ENCODE results near the gene MAD2L1BP.
"Not testable (repeated sequence)": the region's sequence is repeated elsewhere in the genome, so short reads cannot be mapped to it uniquely, and the experiment has no call there.

MAD2L1BP gene

GRCh38 chr6:43627008-43627825, 8.4 kb upstream of the MAD2L1BP start:
- peak; percentile 91 for DNase-seq (ENCODE audit: low spot score)

- DNase-seq (ENCODE audit: low spot score): peak; percentile 66
Observed at GRCh38 chr6:43628393-43629103, 7.1 kb upstream of the MAD2L1BP start.

DNA sequence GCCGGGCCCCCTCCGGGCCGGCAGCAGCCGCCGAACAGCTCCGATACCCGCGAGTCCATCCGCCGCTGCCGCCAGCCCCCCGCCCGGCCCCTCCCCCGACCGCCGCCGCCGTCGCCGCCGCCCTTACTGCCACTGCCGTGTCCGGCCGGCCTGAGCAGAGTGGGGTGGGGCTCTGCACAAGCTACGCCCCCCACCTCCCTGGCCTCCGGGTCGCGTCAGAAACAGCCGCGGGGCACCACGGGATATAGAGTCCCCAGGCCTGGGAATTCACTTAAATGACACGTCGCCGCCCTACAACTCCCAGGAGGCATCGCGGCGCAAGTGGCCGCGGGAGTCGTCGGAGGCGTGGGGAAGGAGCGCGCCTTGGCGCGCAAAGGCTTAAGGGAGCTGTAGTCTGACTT, 6.5 kb upstream of the MAD2L1BP start, which contains the start of gene GTPBP2:
TSS of gene GTPBP2 (minus strand) at position 161 of the 401 bp plus-strand sequence. CDS start at position 59, 102 bp downstream.
- peak; percentile 97 for DNase-seq (ENCODE audit: low spot score)

DNA sequence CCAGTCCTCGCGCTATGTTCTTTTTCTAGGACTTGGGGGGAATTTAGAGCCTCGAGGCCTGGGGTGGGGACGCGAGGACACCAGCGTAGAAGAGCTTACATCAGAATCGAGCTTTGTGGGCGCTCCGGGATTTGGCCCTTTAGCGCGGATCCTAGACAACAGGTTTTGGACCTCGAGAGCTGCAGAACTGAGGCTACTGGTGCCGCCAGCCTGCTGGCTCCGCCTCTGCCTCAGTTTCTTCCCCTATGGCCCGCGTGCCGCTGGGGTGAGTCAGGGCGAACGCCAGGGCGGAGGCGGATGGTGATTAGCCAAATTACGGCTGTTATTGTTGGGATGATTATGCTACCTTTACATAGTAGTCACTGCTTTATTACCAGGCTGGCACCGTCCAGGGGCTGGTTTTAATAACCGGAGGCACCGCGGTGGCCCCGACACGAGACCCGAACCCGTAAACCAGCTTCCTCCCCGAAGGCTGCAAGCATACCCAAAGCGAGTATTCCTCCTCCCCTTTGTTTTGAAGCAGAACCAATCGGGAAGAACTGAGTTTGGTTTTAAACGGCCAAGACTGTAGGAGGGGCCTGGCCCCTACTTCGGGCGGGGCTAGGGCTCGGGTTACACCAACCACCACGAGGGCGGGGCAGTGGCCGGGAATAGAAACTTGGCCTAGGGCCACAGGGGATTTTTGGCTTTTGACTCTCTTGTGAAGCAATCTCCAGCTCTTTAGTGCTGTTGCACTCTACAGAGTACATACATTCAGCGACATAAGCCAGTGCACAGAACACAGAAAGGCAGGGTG, 5.9 kb upstream of the MAD2L1BP start:
- peak; percentile 95 for DNase-seq (ENCODE audit: low spot score)

- no peak for DNase-seq (ENCODE audit: low spot score)
Observed at GRCh38 chr6:43630980-43631619, 4.5 kb upstream of the MAD2L1BP start.

- not testable (repeated sequence) for DNase-seq (ENCODE audit: low spot score)
Observed at GRCh38 chr6:43633002-43633401, 2.6 kb upstream of the MAD2L1BP start.

DNA sequence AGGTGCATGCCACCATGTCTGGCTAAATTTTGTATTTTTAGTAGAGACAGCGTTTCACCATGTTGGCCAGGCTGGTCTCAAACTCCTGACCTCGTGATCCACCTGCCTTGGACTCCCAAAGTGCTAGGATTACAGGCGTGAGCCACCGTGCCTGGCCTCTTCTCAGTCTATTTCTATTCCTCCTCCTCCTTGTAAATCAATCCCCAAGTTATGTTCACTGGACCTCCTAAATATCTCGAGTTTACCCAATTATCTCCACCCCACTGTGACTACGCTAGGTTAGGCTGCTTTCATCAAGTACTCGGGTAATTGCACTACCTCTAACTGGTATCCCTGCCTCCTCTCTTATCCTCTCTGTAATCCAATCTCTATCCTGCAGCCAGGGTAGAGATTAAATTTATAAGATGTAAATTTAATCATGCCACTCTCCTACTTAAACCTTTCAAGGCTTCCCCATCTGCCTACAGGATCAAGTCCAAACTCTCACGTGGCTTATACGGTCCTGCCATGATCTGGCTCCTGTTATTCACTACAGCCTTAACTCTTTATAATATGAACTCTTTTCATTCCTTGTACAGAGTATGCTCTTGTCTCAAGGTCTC, 837 bp upstream of the MAD2L1BP start:
- DNase-seq (ENCODE audit: low spot score): no peak

GRCh38 chr6:43636308-43636659, 644 bp downstream of the MAD2L1BP start:
- no peak for DNase-seq (ENCODE audit: low spot score)

DNA sequence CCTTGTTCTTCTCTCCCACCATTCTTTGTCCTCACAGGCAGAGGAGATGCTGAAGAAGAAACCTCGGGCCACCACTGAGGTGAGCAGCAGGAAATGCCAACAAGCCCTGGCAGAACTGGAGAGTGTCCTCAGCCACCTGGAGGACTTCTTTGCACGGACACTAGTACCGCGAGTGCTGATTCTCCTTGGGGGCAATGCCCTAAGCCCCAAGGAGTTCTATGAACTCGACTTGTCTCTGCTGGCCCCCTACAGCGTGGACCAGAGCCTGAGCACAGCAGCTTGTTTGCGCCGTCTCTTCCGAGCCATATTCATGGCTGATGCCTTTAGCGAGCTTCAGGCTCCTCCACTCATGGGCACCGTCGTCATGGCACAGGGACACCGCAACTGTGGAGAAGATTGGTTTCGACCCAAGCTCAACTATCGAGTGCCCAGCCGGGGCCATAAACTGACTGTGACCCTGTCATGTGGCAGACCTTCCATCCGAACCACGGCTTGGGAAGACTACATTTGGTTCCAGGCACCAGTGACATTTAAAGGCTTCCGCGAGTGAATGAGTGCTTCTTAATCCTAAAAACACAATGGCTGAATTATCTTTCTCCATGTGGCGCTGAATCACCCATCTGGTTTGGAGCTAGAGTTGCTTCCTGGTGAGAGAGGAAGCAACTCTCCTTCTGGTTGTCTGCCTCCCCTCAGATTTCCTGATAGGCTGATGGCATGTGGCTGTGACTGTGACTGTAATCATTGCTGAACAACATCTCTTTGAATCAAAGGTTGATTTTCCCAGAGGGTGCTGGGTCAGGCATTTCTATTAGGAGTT, 4.6 kb downstream of the MAD2L1BP start:
- no peak for DNase-seq (ENCODE audit: low spot score)

DNA sequence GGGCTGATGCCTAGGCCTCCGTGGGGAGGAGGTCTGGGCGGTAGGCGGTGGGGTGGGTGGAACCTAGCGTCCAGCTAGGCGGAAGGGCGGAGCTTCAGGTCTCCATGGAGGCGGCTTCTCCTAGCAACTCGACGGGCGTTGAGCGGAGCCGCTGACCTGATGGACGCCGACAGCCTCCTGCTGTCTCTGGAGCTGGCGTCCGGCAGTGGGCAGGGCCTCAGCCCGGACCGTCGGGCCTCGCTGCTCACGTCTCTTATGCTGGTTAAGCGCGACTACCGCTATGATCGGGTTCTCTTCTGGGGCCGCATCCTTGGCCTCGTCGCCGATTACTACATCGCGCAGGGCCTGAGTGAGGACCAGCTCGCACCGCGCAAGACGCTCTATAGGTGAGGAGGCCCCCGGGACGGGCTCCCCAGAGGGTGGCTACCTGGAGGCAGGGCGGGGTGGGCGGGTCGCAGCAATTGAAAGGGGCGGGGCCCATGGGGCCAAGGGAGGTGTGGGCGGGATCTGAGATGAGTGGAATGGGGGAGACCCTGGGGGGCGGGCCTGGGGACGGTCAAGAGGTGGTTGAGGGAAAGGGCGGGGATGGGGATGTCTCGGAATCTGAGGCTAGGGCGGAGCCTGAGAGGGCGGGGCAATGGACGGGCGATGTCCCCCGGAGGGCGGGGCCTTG, 9.4 kb downstream of the MAD2L1BP start, which contains the start of gene RSPH9:
TSS of gene RSPH9 (plus strand) at position 97 of the 673 bp plus-strand sequence. CDS start at position 160, 63 bp downstream.
- no peak for DNase-seq (ENCODE audit: low spot score)

GRCh38 chr6:43645613-43645964, 9.9 kb downstream of the MAD2L1BP start:
- no peak for DNase-seq (ENCODE audit: low spot score)

GRCh38 chr6:43647613-43648012, 12.0 kb downstream of the MAD2L1BP start:
- no peak for DNase-seq (ENCODE audit: low spot score)

DNA sequence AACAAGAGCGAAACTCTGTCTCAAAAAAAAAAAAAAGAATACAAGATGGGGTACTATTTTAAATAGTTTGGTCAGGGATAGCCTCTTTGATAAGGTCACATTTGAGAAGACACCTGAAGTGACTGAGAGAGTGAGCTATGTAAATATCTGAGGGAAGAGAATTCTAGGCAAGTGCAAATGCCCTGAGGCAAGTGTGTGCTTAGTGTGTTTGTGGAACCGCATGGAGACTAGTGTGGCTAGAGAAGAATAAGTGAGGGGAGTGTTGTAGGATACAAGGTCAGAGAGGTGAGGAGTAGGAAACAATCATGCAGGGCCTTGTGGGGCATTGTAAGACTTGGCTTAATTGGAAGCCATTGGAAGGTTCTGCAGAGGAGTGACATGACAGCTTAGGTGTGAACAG, 12.6 kb downstream of the MAD2L1BP start:
- no peak for DNase-seq (ENCODE audit: low spot score)

DNA sequence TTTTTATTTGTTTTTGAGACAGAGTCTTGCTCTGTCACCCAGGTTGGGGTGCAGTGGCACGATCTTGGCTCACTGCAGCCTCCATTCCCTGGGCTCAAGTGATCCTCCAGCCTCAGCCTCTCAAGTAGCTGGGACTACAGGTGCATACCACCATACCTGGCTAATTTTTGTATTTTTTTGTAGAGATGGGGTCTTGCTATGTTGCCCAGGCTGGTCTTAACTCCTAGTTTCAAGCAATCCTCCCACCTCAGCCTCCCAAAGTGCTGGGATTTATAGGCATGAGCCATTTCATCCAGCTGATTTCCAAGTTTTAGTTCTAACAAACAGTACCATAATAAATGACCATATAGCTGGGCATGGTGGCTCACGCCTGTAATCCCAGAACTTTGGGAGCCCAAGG, 17.2 kb downstream of the MAD2L1BP start:
- DNase-seq (ENCODE audit: low spot score): not testable (repeated sequence)

DNA sequence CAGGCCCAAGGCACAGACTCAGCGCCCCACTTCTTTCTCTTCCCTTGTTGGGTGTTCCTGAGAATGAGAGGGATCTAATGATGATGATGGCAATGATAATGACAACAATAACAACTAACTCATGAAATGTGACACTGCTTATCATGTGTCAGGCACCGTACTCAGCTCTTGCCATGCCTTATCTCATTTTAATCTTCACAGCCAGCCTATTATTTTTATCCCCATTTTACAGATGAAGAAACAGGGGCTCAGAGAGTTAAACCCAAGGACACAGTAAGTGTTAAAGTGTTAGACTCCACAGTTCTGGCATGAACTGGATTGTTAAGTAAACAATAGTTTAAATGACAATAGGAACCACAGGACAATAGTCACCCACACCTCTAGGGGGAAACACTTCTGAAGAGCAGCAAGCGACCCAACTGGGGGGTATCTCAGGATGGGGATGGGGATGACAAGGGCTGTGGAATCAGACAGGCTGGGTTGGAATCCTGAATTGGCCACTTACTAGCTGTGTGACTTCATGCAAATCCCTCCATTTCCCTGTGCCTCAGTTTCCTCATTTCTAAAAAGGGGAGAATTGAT, 21.7 kb downstream of the MAD2L1BP start:
- DNase-seq (ENCODE audit: low spot score): no peak

GRCh38 chr6:43658161-43658560, 22.5 kb downstream of the MAD2L1BP start:
- DNase-seq (ENCODE audit: low spot score): no peak

GRCh38 chr6:43662948-43663347, 27.3 kb downstream of the MAD2L1BP start:
- DNase-seq (ENCODE audit: low spot score): not testable (repeated sequence)

DNA sequence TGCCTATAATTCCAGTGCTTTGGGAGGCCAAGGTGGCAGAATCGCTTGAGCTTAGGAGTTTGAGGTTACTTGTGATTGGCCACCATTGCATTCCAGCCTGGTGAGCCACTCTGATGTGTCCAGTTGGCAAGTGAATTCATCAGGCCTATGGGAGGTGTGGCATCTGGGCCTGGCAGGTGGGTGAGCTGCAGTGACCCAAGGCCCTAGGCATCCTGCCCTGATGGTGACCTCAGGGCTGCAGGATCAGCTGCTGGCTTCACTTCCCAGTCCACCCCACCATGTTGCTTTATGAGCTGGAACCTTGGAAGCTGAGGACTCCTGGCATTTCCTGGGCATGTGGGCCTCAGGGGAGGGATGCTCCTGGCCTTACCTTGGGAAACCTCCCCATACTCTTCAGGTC, 29.7 kb downstream of the MAD2L1BP start:
- peak; percentile 60 for DNase-seq (ENCODE audit: low spot score)

GRCh38 chr6:43666196-43666920, 30.7 kb downstream of the MAD2L1BP start:
- no peak for DNase-seq (ENCODE audit: low spot score)
